Gastrocnemius medialis (tissue), 4 donors: ENCODE data around the gene TIGD2. TPM values are rescaled to one million over a fixed set of nuclear protein-coding genes. Genes with fewer than 3 reads are reported as not detected.

ENCODE experiments used
- ATAC-seq, 2 donors: fragments of 150-250 bp; one replicate each; pipeline ENCODE4 v1.9.1; 2016
- DNase-seq, 2 donors: peaks; one replicate each; pipeline ENCODE4 v3.0.0-alpha.2; 2019
- H3K27ac ChIP-seq, 4 donors: fragments of 200-600 bp; sonication (generic); 1 replicate in 1 of 4; 2 replicates in 3 of 4; pipeline ENCODE4 v1.5.1; 2016 to 2018; ENCODE audit warnings: mild to moderate bottlenecking in 2 of 4, moderate library complexity in 1 of 4
- H3K27me3 ChIP-seq, 3 donors: fragments of 200-600 bp; sonication (generic) in 2 of 3; 1 replicate in 1 of 3; 2 replicates in 2 of 3; pipeline versions ENCODE4 v1.5.1 to v1.6.0; 2016 to 2019; ENCODE audit warnings: mild to moderate bottlenecking in 1 of 3, moderate library complexity in 1 of 3
- H3K36me3 ChIP-seq, 2 donors: fragments of 200-600 bp; sonication (generic) in 1 of 2; one replicate each; pipeline ENCODE4 v1.5.1; 2017 to 2018
- H3K4me1 ChIP-seq, 2 donors: fragments of 200-600 bp; sonication (generic) in 1 of 2; one replicate each; pipeline ENCODE4 v1.5.1; 2016 to 2017; ENCODE audit warnings: mild to moderate bottlenecking in 2 of 2
- H3K4me3 ChIP-seq, 4 donors: fragments of 200-600 bp; sonication (generic) in 3 of 4; 1 replicate in 1 of 4; 2 replicates in 3 of 4; pipeline ENCODE4 v1.5.1; 2016 to 2019; ENCODE audit warnings: mild to moderate bottlenecking in 2 of 4
- H3K9me3 ChIP-seq, 3 donors: fragments of 200-600 bp; sonication (generic) in 2 of 3; 1 replicate in 1 of 3; 2 replicates in 2 of 3; pipeline ENCODE4 v1.5.1; 2016 to 2019
- POLR2A ChIP-seq, 2 donors: fragments of 450-650 bp; IDR thresholded peaks; one replicate each; pipeline ENCODE4 v1.6.1; 2017; ENCODE audit warnings: antibody characterized with exemption in 2 of 2, mild to moderate bottlenecking in 2 of 2, moderate library complexity in 2 of 2
- in situ Hi-C, 4 donors: fragments of 200-750 bp; cut with MboI; loops; one replicate each; pipeline versions ENCODE4 v1.15.0 to v1.8.0; 2017; ENCODE audit warnings: low sequenced_read_pairs in 4 of 4
- intact Hi-C: fragments of 100-400 bp; cut with DNase I; formaldehyde crosslinking; loops from one replicate; pipeline ENCODE4 v1.15.1; 2023; ENCODE audit warnings: low total_unique reads
- total RNA-seq, 4 donors: library from RNA; depleted of rRNA; stranded (reverse); fragments of >200 nt; gene quantifications; one replicate each; pipeline versions ENCODE4 v1.1.0 to v1.2.3, GENCODE V29; 2016
- TF ChIP-seq, protein P1 (sequence below), 5 experiments: fragments of 450-650 bp in 3 of 5; fragments of 200-600 bp in 2 of 5; sonication (generic) in 2 of 5; IDR thresholded peaks in 4 of 5; conservative IDR thresholded peaks in 1 of 5; 1 replicate in 4 of 5; 2 replicates in 1 of 5; pipeline ENCODE4 v1.5.1; 2016 to 2019; ENCODE audit warnings: antibody characterized with exemption in 5 of 5, mild to moderate bottlenecking in 3 of 5, moderate library complexity in 3 of 5

TIGD2 gene
- total RNA-seq, 4 donors from 2014 or later = 1.7 to 2.8 (median 2.4) TPM

DNA sequence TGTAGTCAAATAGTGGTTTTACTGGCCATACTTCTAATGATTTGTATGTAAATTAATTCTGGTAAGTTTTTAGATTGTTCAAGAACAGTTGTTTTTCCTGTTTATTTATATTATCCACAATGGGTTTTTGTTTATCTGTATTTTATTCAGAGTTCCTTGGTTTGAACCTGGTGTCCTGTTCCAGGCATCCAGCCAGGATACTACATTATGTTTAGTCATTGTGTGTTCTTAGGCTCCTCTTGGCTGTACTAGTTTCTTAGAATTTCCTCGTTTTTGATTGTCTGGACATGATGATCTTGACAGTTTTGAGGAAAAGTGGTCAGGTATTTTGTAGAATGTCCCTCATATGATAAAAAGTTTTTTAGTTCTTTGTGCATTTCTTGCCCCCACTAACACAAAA, 7.8 kb downstream of the TIGD2 start:
- Histone ChIP-seq H3K4me1 (no peaks in the 10 kb centered on the region), H3K4me3 (no peak overlapping the region), H3K27me3 (no peaks in the 10 kb centered on the region), H3K9me3 (no peaks in the 10 kb centered on the region), H3K27ac (no peak overlapping the region), H3K36me3 (no peaks in the 10 kb centered on the region)
- no peak for DNase-seq
- ATAC-seq = no peak
- in situ Hi-C loops = no loop called here
- intact Hi-C loops = loop anchor here (10.0 kb wide), 1 partner anchor 414 kb away; no protein-coding TSS in a partner anchor
- TF ChIP-seq POLR2A (IDR thresholded peaks at IDR 0.05) = no peak
- TF ChIP-seq, protein P1, sequence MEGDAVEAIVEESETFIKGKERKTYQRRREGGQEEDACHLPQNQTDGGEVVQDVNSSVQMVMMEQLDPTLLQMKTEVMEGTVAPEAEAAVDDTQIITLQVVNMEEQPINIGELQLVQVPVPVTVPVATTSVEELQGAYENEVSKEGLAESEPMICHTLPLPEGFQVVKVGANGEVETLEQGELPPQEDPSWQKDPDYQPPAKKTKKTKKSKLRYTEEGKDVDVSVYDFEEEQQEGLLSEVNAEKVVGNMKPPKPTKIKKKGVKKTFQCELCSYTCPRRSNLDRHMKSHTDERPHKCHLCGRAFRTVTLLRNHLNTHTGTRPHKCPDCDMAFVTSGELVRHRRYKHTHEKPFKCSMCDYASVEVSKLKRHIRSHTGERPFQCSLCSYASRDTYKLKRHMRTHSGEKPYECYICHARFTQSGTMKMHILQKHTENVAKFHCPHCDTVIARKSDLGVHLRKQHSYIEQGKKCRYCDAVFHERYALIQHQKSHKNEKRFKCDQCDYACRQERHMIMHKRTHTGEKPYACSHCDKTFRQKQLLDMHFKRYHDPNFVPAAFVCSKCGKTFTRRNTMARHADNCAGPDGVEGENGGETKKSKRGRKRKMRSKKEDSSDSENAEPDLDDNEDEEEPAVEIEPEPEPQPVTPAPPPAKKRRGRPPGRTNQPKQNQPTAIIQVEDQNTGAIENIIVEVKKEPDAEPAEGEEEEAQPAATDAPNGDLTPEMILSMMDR (IDR thresholded peaks at IDR 0.05 in 4 of 5, conservative IDR thresholded peaks at IDR 0.05 in 1 of 5) = no peak

DNA sequence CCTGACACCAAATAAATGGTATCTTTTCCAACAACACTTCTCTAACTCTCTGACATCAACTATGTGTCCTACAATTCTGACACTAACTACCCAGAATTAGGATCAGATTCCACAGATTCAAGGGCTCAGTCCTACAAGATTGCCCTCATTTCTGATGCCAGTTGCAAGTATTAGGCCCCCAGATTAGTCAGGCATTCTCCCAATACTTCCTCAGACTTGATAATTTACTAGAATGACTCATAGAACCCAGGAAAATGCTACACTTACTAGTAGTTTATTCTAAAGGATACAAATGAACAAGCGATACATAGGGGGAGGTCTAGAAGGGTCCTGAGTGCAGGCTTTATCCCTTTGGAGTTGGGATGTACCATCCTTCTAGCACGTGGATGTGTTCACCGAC, 8.5 kb downstream of the TIGD2 start:
- no peak for TF ChIP-seq POLR2A (IDR thresholded peaks at IDR 0.05)
- TF ChIP-seq, protein P1 (IDR thresholded peaks at IDR 0.05 in 4 of 5, conservative IDR thresholded peaks at IDR 0.05 in 1 of 5) = no peak
- intact Hi-C loops (loop anchor here (10.0 kb wide), 1 partner anchor 415 kb away; no protein-coding TSS in a partner anchor), in situ Hi-C loops (no loop called here)

DNA sequence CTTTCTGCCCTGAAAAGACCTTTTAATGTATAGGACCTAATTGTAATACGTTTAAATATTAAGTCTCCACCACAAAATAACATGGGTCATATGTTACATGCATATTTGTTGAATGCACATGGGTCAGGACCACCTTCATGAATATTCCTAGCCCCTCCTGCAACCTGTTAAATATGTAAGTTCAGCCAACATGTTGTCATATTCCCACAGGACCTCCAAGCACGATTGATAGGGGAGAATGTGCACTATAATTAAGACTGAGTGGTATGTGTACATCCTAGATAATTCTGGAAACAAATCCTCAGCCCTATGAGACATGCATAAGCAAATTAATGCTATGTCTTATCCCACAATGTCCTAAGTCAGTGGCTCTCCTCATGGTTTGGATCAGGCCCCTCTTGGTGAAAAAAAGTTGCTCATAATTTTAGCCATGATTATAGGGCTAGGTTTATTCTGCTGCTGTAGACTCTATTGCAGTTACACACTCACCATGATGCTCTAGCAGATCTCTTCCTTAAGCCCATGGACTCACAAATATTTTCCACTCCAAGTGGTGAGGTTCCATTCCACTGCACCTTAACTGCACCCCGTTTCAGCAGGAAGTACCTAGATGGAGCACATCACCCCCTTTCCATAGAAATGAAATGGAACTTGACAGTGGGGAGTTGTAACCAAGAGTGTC, 10.2 kb downstream of the TIGD2 start:
- intact Hi-C loops = no loop called here
- Histone ChIP-seq H3K27me3 (no peaks in the 10 kb centered on the region), H3K9me3 (no peaks in the 10 kb centered on the region), H3K27ac (no peak overlapping the region), H3K4me1 (no peaks in the 10 kb centered on the region), H3K36me3 (no peaks in the 10 kb centered on the region), H3K4me3 (no peak overlapping the region)
- ATAC-seq (no peak), DNase-seq (no peak)
- TF ChIP-seq, protein P1 (IDR thresholded peaks at IDR 0.05 in 4 of 5, conservative IDR thresholded peaks at IDR 0.05 in 1 of 5) = no peak
- no peak for TF ChIP-seq POLR2A (IDR thresholded peaks at IDR 0.05)
- in situ Hi-C loops = no loop called here

More for the DNA sequence above, 8.5 kb downstream of the TIGD2 start:
- H3K9me3 ChIP-seq = no peaks in the 10 kb centered on the region
- H3K4me3 ChIP-seq = no peak overlapping the region
- H3K36me3 ChIP-seq = no peaks in the 10 kb centered on the region
- DNase-seq (no peak), ATAC-seq (no peak)
- no peaks in the 10 kb centered on the region for H3K4me1 ChIP-seq
- H3K27ac ChIP-seq = no peak overlapping the region
- H3K27me3 ChIP-seq = no peaks in the 10 kb centered on the region

DNA sequence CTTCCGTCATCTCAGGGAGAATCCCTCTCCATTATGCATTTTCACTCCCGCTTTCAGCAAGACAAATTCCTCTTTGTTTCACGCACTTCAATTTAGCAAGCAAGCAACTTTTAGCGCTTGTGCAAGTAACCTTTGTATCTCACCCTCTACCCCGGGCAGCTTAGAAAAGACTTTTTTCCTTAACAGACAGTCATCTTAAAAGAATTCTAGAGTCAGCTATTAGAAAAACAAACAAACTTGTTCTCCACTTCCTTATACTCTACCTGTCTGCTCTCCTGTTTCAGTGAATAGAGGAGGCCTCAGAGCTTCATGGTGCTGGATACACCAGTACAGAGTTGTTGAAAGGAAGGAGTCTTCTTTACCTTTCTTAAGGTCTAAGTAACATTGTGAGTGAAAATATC, 12.1 kb downstream of the TIGD2 start:
- in situ Hi-C loops = no loop called here
- intact Hi-C loops = no loop called here
- H3K27me3 ChIP-seq = no peaks in the 10 kb centered on the region
- ATAC-seq (no peak), DNase-seq (no peak)
- no peak overlapping the region for H3K27ac ChIP-seq
- H3K36me3 ChIP-seq = no peaks in the 10 kb centered on the region
- no peak overlapping the region for H3K4me3 ChIP-seq
- no peaks in the 10 kb centered on the region for H3K4me1 ChIP-seq
- no peaks in the 10 kb centered on the region for H3K9me3 ChIP-seq
- TF ChIP-seq, protein P1 (IDR thresholded peaks at IDR 0.05 in 4 of 5, conservative IDR thresholded peaks at IDR 0.05 in 1 of 5) = no peak
- no peak for TF ChIP-seq POLR2A (IDR thresholded peaks at IDR 0.05)
